Gastrocnemius medialis (tissue), 4 donors: ENCODE data around the gene SHANK1.

Experiments
- CTCF ChIP-seq, 5 experiments: fragments of 450-650 bp in 3 of 5; fragments of 200-600 bp in 2 of 5; sonication (generic) in 2 of 5; IDR thresholded peaks in 4 of 5; conservative IDR thresholded peaks in 1 of 5; 1 replicate in 4 of 5; 2 replicates in 1 of 5; pipeline ENCODE4 v1.5.1; 2016 to 2019; ENCODE audit warnings: antibody characterized with exemption in 5 of 5, mild to moderate bottlenecking in 3 of 5, moderate library complexity in 3 of 5
- POLR2A ChIP-seq, 2 donors: fragments of 450-650 bp; IDR thresholded peaks; one replicate each; pipeline ENCODE4 v1.6.1; 2017; ENCODE audit warnings: antibody characterized with exemption in 2 of 2, mild to moderate bottlenecking in 2 of 2, moderate library complexity in 2 of 2

- no peak for TF ChIP-seq CTCF (IDR thresholded peaks at IDR 0.05 in 4 of 5, conservative IDR thresholded peaks at IDR 0.05 in 1 of 5)
- TF ChIP-seq POLR2A (IDR thresholded peaks at IDR 0.05), result no peak
These were observed 40.2 kb downstream of the SHANK1 start for GRCh38 chr19:50679177-50680125.
